Stimulated activated memory B cell treated with anti-CD40 and anti-IgM and Interleukin-4, amounts not matched to agents 10 μg/mL and 1 μg/mL and 100 μg/mL, for 72 hours (primary cell): ENCODE results near the gene STAM2.
"Not testable (repeated sequence)": the region's sequence is repeated elsewhere in the genome, so short reads cannot be mapped to it uniquely, and the experiment has no call there.

Experiments
- ATAC-seq: fragments of 150-1000 bp; cut with Tn5 transposase; 2 replicates; pipeline ENCODE4 v1.10.0; 2021
- H3K27ac Mint-ChIP-seq: one replicate; pipeline ENCODE4 v1.8.0; 2022; ENCODE audit warnings: mild to moderate bottlenecking, mixed read lengths
- H3K27me3 Mint-ChIP-seq: one replicate; pipeline ENCODE4 v1.8.0; 2022; ENCODE audit warnings: mixed read lengths
- H3K36me3 Mint-ChIP-seq: one replicate; pipeline ENCODE4 v1.8.0; 2022; ENCODE audit warnings: mixed read lengths
- H3K4me1 Mint-ChIP-seq: one replicate; pipeline ENCODE4 v1.8.0; 2022; ENCODE audit warnings: mixed read lengths
- H3K4me3 Mint-ChIP-seq: one replicate; pipeline ENCODE4 v1.8.0; 2022; ENCODE audit warnings: mild to moderate bottlenecking, moderate library complexity, mixed read lengths
- H3K9me3 Mint-ChIP-seq: one replicate; pipeline ENCODE4 v1.8.0; 2022; ENCODE audit warnings: mixed read lengths

Gene STAM2

DNA sequence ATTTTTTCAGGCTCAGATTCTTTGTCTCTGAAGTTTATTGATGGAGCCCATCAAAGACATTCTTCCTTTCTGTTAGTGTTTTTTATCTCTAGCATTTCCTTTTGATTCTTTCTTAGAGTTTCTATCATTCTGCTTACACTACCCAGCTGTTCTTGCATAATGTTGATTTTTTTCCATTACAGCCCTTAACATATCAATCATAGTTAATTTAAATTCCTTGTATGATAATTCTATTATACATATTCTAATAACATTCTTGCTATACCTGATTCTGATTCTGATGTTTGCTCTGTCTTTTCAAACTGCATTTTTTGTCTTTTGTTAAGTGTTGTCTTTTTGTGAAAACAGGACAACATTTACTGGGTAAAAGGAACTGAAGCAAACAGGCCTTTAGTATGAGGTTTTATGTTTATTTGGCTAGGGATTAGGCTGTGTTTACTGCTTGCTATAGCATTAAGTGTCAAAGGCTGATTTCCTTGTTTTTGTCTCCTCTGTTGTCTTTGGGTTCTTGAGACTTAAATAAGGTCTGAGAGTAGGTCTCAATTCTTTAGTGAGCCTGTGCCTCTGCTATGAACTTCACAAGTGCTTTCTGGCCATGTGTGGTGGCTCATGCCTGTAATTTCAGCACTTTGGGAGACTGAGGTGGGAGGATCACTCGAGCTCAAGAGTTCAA lies 8.0 kb upstream of the STAM2 start:
- H3K9me3 Mint-ChIP-seq, result no peaks in the 10 kb centered on the region
- no peaks in the 10 kb centered on the region for H3K36me3 Mint-ChIP-seq
- no peaks in the 10 kb centered on the region for H3K4me1 Mint-ChIP-seq
- ATAC-seq, result no peak
- no peak overlapping the region for H3K27ac Mint-ChIP-seq
- H3K27me3 Mint-ChIP-seq, result peaks cover 42% of the 10 kb centered on the region
- no peak overlapping the region for H3K4me3 Mint-ChIP-seq

DNA sequence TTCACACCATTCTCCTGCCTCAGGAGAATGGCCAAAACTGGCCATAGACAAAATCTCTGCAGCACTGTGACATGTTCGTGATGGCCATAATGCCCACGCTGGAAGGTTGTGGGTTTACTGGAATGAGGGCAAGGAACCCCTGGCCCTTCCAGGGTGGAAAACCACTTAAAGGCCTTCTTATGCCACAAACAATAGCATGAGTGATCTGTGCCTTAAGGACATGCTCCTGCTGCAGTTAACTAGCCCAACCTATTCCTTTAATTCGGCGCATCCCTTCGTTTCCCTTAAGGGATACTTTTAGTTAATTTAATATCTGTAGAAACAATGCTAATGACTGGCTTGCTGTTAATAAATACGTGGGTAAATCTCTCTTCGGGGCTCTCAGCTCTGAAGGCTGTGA lies 2.1 kb upstream of the STAM2 start:
- not testable (repeated sequence) for H3K4me3 Mint-ChIP-seq, H3K9me3 Mint-ChIP-seq, H3K36me3 Mint-ChIP-seq, H3K27me3 Mint-ChIP-seq, ATAC-seq, H3K27ac Mint-ChIP-seq
- peaks cover 29% of the 10 kb centered on the region for H3K4me1 Mint-ChIP-seq

DNA sequence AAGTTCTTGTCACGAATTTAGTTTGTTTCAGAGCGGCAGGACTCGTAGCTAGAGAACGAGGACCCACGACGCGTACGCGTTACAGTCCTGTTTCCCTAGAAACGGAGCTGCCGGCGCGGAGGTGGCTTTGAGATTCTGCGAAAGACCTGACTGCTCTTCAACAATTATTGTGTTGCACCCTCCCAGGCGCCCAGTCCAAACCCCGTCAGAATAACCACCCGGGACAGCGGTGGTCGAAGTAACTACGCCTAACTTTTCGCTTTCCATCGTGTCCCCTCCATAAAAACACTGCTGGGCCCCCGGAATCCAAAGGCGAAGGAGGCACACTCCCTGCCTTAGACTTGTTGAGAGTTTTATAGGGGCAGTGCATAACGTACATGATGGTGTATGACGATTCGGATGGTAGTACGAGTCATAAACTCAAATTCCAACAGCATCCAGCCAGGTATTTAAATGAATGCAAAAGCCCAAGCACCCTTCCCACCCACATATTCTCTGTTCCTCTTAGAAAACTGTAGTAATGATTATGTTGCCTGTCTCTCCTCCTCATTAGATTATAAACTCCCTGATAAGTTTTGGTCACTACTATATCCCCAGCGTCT lies 651 bp upstream of the STAM2 start:
- peak overlapping the region; percentile 98 for H3K4me3 Mint-ChIP-seq
- no peaks in the 10 kb centered on the region for H3K9me3 Mint-ChIP-seq
- peaks cover 5% of the 10 kb centered on the region for H3K36me3 Mint-ChIP-seq
- peak; percentile 71 for ATAC-seq
- no peaks in the 10 kb centered on the region for H3K27me3 Mint-ChIP-seq
- H3K27ac Mint-ChIP-seq, result peak overlapping the region; percentile 100
- H3K4me1 Mint-ChIP-seq, result peaks cover 42% of the 10 kb centered on the region

DNA sequence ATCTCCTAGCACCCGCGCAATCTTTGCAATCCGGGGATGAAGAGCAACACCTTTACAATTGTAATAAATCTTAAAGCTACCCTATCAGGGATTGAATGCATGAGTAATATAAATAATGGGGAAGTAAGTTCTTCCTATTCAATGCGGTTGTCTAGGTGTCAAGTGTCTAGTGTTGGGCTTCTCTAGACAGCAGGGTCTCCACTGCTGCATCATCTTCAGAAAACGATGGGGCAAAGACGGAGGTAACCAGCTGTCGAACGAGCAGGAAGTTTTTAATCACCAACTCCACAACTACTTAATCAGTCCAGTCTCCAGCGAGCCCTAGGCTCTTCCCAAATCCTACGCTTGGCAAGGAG lies 573 bp downstream of the STAM2 start:
- peaks cover 5% of the 10 kb centered on the region for H3K36me3 Mint-ChIP-seq
- peak overlapping the region; percentile 98 for H3K4me3 Mint-ChIP-seq
- ATAC-seq, result peak; percentile 58
- no peaks in the 10 kb centered on the region for H3K27me3 Mint-ChIP-seq
- H3K9me3 Mint-ChIP-seq, result no peaks in the 10 kb centered on the region
- H3K27ac Mint-ChIP-seq, result peak overlapping the region; percentile 100
- peaks cover 44% of the 10 kb centered on the region for H3K4me1 Mint-ChIP-seq

DNA sequence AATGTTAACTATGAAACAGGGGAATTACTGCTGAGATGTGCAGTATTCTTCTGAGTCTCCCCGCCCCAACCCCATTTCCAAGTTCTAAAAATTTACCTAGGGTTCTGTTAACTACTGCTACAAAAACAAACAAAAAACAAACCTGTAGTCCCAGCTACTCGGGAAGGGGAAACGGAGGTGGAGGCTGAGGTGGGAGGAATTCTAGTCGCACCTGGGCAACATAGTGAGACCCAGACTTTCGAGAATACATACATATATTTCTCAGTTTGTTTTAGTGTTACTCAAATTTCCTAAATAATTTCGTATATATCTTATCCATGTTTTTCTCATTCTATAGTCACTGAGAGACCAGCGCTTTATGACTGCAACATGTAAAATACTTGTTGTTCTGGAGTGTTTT lies 989 bp downstream of the STAM2 start:
- Mint-ChIP-seq H3K4me3 (peak overlapping the region; percentile 98), H3K27me3 (no peaks in the 10 kb centered on the region), H3K27ac (peak overlapping the region; percentile 100), H3K36me3 (peaks cover 8% of the 10 kb centered on the region), H3K9me3 (no peaks in the 10 kb centered on the region), H3K4me1 (peaks cover 48% of the 10 kb centered on the region)
- ATAC-seq, result no peak

DNA sequence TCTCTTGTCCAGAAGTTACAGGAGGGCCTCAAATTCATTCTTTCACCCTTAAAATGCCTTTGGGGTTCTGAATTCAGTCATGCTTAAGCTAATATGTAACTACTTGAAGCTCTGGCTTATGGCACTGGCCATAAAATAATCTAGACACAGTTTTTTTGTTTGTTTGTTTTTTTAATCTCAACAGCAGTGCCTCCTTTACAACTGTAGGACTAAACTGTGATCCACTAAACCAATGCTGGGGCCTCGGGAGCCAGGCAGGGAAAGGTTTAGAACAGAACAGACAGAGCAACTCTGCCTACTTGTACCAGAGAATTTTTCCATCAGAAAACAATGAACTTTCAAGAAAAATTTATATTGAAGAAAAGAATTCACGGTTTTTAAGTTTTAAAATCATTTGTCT lies 1.7 kb downstream of the STAM2 start:
- no peak overlapping the region for H3K4me3 Mint-ChIP-seq
- ATAC-seq, result no peak
- no peaks in the 10 kb centered on the region for H3K9me3 Mint-ChIP-seq
- no peak overlapping the region for H3K27ac Mint-ChIP-seq
- peaks cover 53% of the 10 kb centered on the region for H3K4me1 Mint-ChIP-seq
- H3K36me3 Mint-ChIP-seq, result peaks cover 11% of the 10 kb centered on the region
- no peaks in the 10 kb centered on the region for H3K27me3 Mint-ChIP-seq

DNA sequence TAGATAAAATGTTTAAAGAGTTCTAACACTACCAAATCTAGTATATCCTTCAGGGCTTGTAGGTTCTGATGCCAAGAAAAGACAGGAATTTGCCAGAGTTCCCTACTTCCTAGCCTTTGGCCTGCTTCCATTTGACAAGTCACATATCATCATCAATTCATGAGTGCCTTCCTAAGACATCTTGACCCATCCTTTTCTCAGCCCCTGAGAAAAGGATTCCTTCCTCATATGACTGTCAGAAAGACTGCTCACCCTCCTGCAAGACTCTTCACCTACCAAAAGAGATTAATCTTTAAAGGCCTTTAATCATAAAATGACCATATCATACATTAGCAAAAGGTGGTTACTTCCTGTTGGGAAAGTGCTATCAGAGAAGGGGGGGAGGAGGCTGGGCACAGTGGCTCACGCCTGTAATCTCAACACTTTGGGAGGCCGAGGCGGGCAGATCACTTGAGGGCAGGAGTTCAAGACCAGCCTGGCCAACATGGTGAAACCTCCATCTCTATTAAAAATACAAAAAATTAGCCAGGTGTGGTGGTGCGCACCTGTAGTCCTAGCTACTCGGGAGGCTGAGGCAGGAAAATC lies 3.3 kb downstream of the STAM2 start:
- Mint-ChIP-seq H3K4me1 (peaks cover 59% of the 10 kb centered on the region), H3K27ac (peak overlapping the region; percentile 16), H3K36me3 (peaks cover 11% of the 10 kb centered on the region)
- H3K9me3 Mint-ChIP-seq, H3K27me3 Mint-ChIP-seq, ATAC-seq, H3K4me3 Mint-ChIP-seq: not testable (repeated sequence)

DNA sequence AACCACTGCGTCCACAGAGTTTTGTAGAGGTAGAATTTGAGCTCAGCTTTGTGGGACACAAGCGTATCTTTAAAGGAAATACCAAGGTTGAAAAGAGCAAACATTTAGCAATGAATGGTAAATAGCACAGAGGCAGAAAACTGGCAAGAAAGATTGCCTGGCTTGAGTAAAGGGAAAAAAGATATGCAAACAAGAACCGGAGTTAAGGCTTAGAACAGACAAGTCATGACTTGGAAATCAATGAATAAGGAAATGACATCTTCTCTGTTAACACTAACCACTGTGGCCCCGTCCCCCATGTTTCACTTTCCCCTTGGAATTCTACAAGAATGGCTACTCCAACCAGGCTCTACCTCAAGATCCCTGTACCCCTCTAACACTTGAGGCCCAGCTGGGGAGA lies 3.8 kb downstream of the STAM2 start:
- Mint-ChIP-seq H3K36me3 (peaks cover 11% of the 10 kb centered on the region), H3K4me1 (peaks cover 62% of the 10 kb centered on the region), H3K27ac (peak overlapping the region; percentile 16), H3K4me3 (no peak overlapping the region), H3K27me3 (no peaks in the 10 kb centered on the region), H3K9me3 (no peaks in the 10 kb centered on the region)
- ATAC-seq, result no peak

DNA sequence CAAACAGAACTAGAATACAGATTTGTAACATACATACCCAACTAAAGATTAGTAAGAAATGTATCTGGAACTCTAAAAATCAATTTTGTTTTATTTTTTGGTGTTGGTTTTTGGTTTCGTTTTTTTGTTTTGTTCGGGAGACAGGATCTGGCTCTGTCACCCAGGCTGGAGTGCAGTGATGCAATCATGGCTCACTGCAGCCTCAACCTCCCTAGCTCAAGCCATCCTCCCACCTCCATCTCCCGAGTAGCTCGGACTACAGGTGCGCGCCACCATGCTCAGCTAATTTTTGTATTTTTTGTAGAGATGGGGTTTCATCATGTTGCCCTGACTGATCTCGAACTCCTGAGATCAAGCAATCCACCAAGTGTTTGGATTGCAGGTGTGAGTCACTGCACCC lies 6.4 kb downstream of the STAM2 start:
- H3K27me3 Mint-ChIP-seq, H3K27ac Mint-ChIP-seq, ATAC-seq, H3K4me3 Mint-ChIP-seq, H3K9me3 Mint-ChIP-seq: not testable (repeated sequence)
- Mint-ChIP-seq H3K36me3 (peaks cover 12% of the 10 kb centered on the region), H3K4me1 (peaks cover 69% of the 10 kb centered on the region)

DNA sequence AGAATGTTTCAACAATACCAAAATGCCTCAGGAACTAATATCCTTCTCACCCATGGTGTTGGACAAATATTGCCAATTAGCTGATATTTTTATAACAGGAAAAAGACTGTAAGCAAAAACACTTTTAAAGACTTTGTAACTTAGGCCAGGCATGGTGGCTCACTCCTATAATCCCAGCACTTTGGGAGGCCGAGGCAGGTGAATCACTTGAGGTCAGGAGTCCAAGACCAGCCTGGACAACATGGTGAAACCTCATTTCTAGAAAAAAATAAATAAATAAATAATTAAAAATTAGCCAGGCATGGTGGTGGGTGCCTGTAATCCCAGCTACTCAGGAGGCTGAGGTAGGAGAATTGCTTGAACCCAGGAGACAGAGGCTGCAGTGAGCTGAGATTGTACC lies 8.1 kb downstream of the STAM2 start:
- not testable (repeated sequence) for H3K9me3 Mint-ChIP-seq, H3K27ac Mint-ChIP-seq, H3K4me3 Mint-ChIP-seq, ATAC-seq, H3K27me3 Mint-ChIP-seq
- Mint-ChIP-seq H3K36me3 (peaks cover 11% of the 10 kb centered on the region), H3K4me1 (peaks cover 61% of the 10 kb centered on the region)

DNA sequence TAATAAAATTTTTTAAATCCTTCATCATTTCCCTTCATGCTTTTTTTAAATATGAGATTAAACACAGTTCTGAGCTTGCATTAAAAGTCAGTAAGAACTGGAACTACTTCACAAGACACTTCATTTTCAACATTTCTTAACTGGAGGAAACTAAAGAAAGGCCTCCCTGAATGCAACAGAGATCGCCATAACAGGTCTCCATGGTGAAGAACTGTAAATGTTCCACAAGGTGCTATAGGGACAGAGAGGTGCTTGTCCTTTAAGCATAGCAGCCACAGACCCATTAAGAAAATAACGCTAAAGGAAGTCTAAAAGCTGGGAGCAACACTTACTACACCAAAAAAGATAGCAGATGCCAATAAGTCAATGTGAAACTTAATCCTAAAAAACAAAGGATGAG lies 8.5 kb downstream of the STAM2 start:
- no peak for ATAC-seq
- H3K9me3 Mint-ChIP-seq, result no peaks in the 10 kb centered on the region
- H3K27ac Mint-ChIP-seq, result no peak overlapping the region
- no peak overlapping the region for H3K4me3 Mint-ChIP-seq
- H3K4me1 Mint-ChIP-seq, result peaks cover 57% of the 10 kb centered on the region
- no peaks in the 10 kb centered on the region for H3K27me3 Mint-ChIP-seq
- peaks cover 11% of the 10 kb centered on the region for H3K36me3 Mint-ChIP-seq

DNA sequence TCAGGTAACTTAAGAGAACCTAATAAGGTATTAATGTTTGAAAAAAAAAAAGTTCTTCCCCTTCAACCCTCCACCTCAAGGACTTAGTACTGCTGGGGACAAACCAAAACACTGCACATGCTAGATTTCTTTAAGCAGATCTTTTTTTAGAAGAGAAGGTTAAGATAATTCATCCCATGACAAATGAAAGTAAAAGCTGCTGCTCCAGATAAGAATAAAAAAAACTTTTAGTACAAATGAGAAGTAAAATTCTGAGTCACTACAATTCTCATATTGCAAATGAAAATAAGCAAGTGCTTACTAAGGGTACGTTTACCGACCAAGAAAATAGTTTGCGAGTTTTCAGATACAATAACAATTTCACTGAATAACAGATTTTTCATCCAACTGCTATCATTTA lies 8.9 kb downstream of the STAM2 start:
- Mint-ChIP-seq H3K27ac (no peak overlapping the region), H3K36me3 (peaks cover 14% of the 10 kb centered on the region), H3K9me3 (no peaks in the 10 kb centered on the region), H3K27me3 (no peaks in the 10 kb centered on the region), H3K4me3 (no peak overlapping the region), H3K4me1 (peaks cover 55% of the 10 kb centered on the region)
- no peak for ATAC-seq

DNA sequence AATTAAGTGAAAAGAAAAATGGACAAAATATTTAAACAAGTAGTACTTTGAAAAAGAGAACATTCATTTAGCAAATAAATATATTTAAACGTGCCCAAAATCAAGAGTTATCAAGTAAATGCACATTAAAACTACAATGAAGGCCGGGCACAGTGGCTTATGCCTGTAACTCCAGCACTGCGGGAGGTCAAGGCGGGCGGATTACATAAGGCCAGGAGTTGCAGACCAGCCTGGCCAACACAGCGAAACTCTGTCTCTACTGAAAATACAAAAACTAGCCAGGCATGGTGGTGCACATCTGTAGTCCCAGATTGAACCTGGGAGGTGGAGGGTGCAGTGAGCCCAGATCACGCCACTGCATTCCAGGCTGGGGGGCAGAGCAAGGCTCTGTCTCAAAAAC lies 9.8 kb downstream of the STAM2 start:
- no peak overlapping the region for H3K27ac Mint-ChIP-seq
- no peak overlapping the region for H3K4me3 Mint-ChIP-seq
- H3K9me3 Mint-ChIP-seq, result no peaks in the 10 kb centered on the region
- no peaks in the 10 kb centered on the region for H3K27me3 Mint-ChIP-seq
- ATAC-seq, result no peak
- peaks cover 18% of the 10 kb centered on the region for H3K36me3 Mint-ChIP-seq
- peaks cover 54% of the 10 kb centered on the region for H3K4me1 Mint-ChIP-seq

DNA sequence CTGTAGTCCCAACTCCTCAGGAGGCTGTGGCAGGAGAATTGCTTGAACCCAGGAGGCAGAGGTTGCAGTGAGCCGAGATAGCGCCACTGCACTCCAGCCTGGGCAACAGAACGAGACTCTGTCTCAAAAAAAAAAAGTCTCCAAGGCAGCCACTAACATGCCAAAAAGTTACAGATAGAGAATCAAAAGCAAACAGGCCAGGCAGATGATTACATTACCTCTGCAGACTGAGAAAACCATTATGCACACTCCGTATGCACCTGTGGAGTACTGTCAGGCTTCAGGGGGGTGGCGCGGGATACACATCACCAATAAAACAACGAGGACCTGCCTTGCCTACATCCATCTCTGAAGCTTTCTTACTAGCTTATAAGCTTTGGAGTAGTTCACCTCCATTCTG lies 10.3 kb downstream of the STAM2 start:
- no peaks in the 10 kb centered on the region for H3K27me3 Mint-ChIP-seq
- no peak overlapping the region for H3K27ac Mint-ChIP-seq
- no peak for ATAC-seq
- H3K4me3 Mint-ChIP-seq, result no peak overlapping the region
- peaks cover 18% of the 10 kb centered on the region for H3K36me3 Mint-ChIP-seq
- H3K4me1 Mint-ChIP-seq, result peaks cover 54% of the 10 kb centered on the region
- H3K9me3 Mint-ChIP-seq, result no peaks in the 10 kb centered on the region

DNA sequence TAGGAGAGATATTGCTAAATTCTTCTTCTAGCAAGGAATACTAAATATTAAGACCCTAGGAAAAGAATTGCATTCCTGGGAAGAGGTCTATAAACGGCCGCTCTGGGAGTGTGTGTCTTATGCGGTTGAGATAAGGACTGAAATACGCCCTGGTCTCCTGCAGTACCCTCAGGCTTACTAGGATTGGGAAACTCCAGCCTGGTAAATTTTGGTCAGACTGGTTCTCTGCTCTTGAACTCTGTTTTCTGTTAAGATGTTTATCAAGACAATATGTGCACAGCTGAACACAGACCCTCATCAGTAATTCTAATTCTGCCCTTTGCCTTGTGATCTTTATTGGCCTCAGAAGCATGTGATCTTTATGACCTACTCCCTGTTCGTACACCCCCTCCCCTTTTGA lies 11.9 kb downstream of the STAM2 start:
- H3K27ac Mint-ChIP-seq, H3K27me3 Mint-ChIP-seq, H3K9me3 Mint-ChIP-seq, ATAC-seq, H3K4me3 Mint-ChIP-seq: not testable (repeated sequence)
- H3K36me3 Mint-ChIP-seq, result peaks cover 25% of the 10 kb centered on the region
- peaks cover 54% of the 10 kb centered on the region for H3K4me1 Mint-ChIP-seq

DNA sequence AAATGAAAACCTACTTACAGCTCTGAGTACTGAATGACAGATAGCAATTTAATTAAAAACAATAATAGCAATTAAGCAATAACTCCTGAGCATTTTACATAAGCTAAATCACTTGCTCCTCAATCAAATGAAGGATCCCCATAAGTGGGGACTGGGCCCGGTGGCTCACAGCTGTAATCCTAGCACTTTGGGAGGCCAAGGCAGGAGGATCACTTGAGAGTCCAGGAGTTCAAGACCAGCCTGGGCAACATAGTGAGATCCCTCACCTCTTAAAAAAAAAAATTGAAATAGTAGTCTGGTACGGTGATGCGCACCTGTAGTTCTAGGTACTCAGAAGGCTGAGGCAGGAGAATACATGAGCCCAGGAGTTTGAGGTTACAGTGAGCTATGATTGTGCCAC lies 13.4 kb downstream of the STAM2 start:
- Mint-ChIP-seq H3K4me1 (peaks cover 48% of the 10 kb centered on the region), H3K4me3 (no peak overlapping the region), H3K36me3 (peaks cover 35% of the 10 kb centered on the region), H3K27me3 (no peaks in the 10 kb centered on the region), H3K9me3 (peaks cover 3% of the 10 kb centered on the region), H3K27ac (no peak overlapping the region)
- ATAC-seq, result no peak
